HPDE6-E6E7 (cell line): ENCODE data around the gene ARVCF.

ENCODE experiments used
- DNase-seq: peaks from one replicate; pipeline ENCODE4 v3.0.0; 2011; ENCODE audit warnings: missing footprints; ENCODE audit errors: extremely low spot score

The ARVCF gene

DNA sequence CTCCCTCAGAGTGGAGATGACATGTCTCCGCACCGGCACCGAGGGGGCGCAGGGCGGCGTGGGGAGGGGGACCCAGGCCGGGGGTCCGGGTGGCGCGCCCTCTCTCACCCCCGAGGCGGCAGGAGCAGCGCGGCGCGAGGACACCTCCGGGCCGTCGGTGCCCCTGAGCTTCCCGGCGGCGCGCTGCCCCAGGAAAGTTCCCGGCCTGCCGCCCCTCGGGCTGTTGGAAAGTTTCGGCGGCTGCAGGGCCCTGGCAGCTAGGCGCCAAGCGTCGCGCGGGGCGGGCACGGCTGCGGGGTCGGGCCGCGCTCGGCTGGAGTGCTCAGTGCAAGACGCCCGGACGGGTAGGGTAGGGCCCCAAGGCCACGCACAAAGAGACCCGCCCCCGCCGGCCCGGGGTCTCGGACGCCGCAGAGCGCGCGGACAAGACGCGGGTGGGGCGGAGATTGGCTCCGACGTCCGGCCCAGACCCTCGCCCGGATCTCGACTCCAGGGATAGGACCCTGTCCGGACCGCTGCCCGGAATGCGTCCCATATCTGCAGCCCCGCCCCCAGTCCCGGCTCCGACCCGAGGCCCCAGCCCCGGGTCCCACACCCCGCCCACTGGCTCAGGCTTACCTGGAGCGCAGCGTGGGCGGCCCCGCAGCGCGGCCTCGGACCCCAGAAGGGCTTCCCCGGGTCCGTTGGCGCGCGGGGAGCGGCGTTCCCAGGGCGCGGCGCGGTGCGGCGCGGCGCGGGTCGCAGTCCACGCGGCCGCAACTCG lies 471 bp downstream of the ARVCF start:
- no peak for DNase-seq

DNA sequence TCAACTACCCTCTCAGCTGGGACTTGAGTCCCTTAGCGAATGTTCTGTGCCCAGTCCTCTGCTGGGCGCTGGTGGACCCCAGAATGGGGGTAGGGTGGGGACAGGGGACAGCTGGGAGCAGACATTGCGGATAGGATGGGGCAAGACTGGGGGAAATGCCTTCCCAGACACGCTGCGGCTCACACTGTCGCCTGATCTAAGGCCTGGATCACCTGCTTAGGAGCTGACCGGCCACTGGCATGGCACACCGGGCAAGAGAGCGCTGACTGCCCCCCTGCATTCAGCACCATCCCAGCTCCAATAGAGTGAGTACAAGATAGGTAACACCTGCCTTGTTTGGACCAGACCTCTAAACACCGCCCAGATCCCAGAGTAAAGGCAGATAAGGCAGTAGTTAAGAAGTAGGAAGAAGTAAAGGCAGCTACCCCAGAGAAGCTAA lies 1.4 kb downstream of the ARVCF start:
- DNase-seq: no peak

DNA sequence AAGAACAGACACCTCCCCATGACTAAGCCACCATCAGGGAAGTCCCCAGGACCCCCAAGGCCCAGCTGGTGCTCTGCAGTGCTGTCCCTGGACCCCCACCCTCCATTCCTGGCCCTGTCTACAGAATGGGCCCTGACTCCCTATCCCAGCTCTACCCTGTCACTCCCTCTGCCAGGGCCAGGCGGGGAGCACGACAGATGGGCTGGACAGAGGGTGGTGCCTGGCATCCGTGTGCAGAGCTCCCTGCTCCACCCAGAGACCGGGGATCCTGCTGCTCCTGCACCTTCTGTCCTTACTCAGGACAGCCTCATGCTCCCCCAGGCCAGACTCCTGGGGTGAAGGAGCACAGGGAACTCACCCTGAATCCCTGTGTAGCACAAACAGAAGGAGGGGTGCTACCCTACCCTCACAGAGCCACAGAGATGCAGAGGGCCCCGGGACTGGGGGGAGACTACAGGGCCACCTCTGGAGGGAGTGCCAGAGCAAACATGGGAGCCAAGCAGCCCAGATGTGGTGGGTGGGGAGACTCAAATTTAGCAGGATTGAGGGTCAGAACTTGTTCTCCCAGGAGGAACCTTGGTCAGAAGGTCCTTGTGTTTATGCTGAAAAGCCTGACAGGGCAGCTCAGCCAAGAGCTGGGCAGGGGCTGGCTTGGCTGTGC lies 2.0 kb downstream of the ARVCF start:
- DNase-seq: no peak

DNA sequence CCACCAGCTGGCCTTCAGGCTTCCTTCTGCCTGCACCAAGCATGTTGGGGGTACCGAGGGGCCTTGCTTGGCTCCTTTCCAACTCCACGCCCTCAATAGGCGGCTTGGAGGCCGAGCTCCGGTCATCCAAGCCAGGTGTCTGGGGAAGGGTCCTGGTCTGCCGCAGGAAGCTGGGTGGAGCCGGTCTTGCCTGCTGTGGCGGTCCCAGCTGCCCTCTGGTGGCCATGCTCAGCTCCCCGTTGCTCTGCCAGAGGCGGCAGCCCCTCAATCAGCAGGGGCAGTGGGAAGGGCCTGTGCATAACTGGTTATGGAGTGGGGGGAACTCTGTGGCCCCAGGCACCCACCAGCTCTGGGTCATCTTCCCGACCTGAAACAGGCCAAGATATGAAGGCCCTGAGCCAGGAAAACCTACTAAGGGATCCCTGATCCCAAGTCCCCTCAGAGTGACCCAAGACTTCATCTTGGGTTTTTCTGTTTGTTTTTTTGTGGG lies 3.2 kb downstream of the ARVCF start:
- no peak for DNase-seq

DNA sequence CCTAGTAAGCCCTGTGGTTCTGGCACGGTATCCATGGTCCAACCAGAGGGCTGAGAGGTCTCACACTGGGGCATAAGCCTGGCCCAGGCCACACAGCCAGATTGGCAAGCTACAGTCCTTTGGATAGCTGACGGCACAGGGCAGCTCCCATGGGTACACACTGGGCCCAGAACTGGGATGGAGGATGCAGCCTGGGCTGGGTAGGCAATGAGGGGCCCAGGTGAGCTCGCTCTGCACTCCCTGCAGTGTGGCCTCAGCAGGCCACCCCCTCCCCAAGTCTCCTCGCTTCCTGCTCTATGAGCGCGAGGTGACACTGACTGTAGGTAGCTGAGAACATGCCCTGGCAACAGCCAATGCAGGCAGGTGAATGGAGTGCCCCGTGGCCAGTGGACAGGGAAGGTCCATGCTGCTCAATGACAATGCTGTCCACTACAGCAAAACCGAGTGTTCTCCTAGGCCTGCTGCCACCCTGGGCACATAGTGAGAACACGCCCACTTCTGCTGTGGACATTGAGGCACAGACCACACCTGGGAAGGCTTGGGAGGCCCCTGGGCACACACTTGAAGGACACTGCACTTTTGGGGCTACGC lies 3.8 kb downstream of the ARVCF start:
- no peak for DNase-seq

DNA sequence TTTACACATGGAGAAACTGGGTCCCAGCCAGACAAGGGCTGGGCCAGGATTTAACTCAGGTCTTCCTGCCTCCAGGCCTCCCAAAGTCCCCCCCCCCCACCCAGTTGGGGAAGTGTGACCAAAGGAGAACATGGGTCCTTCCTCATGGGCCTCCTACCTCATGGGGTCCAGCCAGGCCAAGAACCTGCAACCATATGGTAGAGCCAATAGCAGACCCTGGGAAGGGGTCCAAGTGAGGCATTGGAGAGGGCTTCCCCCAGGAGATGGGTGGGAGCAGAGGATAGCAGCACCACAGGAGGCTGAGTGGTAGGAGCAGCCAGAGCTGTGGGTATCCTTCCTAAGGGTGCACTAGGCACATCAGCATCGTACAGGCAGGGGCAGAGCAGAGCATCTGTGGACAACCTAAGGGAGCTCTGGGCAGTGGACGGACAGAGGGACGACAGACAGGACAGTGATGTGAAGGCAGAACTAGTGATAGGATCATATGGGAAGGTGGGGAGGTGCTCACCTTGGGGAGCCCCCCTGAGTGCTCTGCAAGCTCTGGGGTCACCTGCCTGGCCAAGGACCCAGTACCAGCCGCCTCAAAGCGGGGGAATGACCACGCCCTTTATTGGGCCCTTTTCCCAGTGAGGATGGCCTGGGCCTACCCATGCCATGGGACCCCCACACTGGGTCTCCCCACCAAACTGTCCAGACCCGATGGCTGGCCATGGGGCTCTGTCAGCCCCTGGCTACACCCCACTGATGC lies 4.5 kb downstream of the ARVCF start:
- no peak for DNase-seq

DNA sequence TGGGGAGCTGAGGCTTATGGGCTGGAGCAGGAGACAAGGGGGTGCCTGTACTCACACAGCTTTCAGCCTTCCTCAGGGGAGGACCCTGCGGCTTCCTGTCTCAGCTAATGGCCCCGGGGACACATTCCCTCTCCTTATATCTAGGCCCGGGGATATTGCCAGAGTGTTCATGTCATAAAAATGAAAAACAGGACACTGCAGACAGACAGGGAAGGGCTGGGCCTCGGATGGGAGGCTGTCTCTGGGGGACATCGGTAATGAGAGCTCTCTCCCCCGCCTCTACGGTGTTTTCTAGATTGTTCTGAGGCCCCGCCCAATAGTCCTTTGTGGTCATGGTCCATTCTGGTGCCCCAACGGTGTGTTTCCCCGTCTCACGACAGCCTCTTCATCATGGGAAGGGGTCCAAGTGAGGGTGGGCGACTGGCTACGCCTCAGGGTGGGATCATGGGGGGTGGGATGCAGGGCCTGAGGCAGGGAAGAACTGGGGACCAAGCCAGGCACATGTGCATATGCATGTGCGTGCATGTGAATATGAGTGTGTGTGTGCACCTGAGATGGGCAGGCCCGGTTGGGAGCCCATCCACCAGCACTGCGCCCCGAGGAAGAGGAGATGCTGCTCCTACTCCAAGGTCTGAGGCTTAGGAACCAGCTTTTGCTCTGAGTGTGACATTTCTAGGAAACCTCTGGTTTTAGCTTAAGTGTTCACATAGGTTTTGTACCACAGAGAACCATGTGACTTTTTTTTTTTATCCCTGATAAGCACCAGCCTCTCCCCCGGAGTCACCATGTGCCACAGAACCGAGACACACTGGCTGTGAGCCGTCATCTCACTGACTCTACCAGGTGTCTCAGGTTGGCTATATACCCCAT lies 5.3 kb downstream of the ARVCF start:
- no peak for DNase-seq

DNA sequence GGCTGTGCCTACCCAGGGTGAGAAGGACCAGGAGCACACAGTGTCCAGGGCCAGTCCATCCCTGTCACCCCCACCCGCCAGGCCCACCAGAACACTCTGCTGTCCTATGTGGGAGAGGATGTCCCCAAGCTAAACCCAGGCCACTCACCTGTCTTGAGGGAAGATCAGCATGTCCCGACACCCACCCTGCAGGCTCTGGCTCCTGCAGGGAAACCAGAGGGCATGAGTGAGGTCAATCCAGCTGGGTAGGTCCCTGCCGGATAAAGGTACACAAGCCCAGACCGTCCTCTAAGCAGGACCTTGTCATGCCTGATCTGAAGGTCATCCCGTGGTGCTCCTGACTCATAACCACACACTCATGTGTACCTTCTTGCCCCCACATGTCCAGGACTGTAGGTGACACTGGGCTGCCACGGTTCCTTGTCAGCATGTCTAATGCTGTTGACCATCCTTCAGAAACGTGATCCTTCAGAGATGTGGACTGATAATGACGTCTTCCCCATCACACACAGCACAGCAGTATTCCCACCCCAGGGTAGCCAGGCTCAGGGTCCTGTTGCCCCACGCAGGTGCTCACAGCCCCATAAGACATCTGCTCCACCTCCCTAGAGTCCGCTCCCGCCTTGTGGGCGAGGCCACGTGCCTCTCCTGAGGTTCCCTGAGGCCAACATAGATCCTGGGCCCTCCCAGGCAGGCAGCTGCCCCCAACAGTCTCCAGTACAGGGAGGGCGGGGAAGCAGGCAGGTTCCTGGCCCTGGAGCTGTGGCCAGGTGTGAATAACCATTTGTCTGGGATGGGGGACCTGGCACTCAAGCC lies 6.1 kb downstream of the ARVCF start:
- DNase-seq: no peak

DNA sequence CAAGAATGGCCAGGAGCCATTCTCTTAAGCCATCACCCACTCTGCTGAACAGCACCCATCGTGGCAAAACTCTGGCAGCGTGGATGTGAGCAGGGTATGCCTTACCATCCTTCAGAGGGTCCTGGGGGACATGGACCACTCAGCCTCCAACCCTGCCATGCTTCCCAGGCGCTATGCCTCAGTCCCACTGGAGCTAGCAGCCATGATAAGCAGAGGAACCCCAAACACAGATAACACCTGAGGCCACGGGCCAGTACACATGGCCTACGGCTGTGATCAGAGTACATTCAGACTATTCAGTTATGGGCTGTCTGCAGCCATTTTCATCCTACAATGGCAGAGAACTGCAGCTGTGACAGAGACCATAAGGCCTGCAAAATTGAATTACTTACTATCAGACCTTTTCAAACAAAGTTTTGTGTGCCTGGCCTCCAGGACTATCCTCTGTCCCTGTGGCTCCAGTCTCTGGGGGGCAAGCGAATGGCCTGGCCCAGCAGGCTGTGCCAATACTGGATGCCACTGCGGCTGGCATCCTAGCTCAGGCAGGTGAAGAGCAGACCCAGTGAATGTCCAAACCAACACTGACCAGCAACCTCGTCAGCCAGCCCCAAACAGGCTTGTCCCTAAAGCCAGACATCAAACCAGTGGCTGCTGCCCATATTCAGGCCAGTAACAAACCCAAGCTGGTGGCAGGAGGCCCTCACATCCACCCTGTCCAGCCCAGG lies 6.9 kb downstream of the ARVCF start:
- no peak for DNase-seq

DNA sequence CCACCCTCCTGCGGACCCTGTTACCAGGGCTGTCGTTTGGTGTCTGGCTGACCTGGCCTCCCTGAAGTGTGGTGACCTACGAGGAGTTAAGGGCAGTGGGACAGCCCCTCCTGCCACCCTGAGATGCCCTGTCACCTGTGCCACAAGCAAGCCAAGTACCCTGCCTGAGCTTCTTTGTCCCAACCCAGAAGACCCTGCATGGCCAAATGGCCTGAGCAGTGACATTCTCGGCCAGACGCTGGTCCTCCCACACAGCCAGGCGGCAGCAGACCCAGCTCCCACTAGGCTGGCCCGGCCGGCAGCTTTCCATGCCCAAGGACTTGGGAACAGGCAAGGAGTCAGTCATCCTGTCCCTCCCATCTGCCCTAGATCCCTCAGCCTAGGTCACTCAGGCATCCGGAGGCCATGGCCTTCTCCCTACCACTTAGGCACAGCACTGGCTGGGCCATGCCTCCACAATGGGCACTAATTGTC lies 7.6 kb downstream of the ARVCF start:
- DNase-seq: no peak

DNA sequence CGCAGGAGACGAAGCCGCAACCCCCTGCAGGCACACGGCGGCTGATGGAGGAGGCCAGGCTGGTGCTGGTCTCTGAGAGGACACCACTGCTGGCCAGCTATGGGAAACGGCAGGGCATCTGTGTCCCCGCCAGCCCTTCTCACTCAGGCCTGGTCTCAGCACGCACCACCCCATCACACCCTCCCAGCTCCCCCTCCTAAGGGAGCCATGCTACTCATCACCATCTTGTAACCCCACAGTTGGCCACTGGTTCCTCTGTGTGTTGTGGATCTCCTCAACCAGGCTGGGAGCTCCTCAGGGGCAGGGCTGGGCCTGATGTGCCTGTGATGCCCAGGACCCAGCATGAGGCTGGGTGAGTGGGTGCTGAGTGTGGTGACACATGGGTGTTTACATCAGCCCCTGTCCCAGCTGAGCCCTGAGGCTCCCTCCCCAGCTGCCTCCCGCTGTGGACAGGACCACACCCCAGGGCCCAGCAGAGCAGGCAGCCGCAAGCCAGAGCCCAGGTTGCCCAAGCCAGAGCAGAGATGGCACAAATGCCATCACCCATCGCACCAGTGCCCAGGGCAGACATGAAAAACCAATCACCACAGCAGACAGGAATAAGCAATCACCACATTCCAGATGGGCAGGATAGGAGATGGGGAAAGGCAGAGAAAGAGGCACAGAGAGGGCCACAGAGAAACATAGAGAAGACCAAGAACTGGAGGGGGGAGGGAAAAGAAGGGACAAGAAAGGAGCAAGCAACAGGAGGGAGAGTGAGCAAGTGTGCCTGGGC lies 8.2 kb downstream of the ARVCF start:
- no peak for DNase-seq

DNA sequence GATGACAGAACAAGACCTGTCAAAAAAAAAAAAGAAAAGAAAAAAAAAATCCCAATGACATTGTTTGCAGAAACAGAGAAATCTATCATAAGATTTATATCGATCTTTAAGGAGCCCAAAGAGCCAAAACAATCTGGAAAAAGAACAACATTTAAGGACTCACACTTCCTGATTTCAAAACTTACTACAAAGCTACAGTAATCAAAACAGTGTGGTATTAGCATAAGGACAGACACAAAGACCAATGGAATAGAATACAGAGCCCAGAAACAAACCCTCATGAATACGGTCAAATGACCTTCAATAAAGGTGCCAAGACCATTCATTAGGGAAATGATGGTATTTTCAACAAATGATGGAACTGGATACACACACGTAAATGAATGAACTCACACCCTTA lies 12.2 kb downstream of the ARVCF start:
- DNase-seq: no peak

DNA sequence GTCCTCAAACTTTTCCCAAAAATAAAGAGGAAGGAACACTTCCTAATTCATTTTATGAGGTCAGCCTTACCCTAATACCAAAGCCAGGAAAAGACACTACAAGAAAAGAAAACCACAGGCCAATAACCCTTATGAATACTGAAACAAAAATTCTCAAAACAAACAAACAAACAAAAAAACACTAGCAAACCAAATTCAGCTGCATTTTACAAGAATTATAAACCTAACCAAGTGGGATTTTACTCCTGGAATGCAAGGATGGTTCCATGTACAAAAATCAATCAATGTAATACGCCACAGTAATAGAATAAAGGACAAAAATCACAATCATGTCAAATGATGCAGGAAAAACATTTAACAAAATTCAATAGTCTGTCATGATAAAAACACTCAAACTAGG lies 13.3 kb downstream of the ARVCF start:
- no peak for DNase-seq

DNA sequence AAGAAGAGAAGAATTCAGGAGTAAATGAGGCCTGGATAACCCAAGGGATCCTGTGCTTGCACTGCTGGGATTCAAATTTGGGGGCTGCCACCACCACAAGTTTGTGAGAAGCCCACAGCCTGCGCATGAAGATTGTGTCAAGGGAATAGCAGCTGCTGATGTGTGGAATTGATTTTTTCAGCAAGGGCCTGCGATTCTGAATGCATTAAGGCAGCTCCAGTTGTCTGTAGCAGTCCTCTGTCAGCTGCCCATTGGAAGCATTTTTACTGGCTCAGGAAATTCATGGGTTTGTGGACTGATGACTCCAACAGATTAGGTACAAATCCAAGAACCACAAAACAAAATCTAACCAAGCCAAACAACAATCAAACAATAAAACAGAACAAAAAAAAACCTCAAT lies 14.0 kb downstream of the ARVCF start:
- no peak for DNase-seq

DNA sequence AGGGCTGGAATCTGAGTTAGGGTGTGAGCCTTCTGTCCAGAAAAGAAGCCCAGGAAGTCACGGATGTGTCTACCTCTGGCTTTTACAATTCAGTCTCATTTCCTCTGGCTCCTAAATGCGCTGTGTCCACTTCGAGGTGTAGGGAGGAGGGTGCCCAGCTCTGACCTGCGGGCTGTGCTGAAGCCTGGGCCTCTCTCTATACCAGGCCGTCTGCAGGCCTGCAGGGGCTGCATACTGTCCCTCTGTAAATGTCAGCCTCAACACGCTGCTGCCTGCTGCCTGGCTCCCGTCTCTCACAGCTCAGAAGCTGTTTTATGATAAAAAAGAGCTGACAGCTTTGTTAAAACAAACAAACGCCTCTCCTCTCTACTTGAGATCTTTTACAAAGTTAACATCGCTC lies 14.5 kb downstream of the ARVCF start:
- DNase-seq: no peak

DNA sequence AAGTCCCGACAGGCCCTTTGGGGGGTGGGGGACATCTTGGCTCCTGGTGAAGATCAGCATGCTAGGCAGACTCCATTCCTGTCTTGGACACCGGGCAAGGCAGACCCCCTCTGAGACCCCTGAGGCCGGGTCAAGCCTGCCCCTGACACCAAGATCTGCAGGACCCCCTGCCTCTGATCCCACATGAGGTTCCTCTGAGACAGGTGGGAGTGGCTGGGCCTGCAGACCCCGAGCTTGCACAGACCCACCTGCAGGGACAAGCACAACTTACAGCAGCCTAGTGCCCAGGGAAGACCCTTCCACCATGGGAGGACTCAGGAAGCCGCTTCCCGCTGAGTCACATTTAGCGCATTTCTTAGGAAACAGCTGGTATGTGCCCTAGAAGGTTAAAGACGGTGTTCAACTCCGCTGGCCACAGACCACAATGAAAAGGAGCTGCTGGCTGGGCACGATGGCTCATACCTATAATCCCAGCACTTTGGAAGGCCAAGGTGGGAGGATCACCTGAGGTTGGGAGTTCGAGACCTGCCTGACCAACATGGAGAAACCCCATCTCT lies 15.5 kb downstream of the ARVCF start:
- no peak for DNase-seq

DNA sequence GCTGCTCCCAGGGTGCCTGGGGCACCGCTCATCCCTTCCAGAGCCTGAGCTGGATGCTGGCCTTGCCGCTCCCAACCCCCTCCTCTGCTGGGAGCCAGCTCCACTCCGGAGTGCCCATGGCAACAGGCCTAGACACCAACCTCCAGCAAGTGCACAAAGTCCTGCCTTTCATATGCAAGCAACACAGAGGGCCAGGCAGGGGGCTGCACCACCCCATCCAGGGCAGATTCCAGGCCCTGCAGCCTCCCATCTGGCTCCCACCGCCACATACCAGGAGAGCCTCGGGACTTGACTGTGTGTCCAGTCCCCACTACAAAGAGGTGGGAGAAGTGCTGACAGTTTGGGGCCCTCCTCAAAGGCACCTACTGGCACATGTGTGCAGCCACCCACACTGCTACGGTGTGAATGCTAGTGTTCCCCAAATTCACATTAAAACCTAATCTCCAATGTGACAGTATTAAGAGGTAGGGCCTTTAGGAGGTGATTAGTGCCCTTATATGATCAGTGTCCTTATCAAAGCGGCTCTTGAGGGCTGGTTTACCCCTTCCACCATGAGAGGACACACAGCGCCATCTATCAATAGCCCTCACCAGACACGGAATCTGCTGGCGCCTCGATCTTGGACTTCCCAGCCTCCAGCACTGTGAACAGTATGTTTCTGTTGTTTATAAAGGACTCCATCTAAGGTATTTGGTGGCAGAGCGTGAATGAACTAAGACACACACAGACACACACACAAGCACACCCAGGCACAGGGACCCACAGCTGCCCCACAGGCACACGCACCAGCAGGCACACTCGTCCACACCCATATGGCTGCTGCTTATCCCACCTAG lies 16.2 kb downstream of the ARVCF start:
- no peak for DNase-seq
